K562 (cell line): ENCODE results near the gene RXFP1. TPM values are rescaled to one million over a fixed set of nuclear protein-coding genes. Genes with fewer than 3 reads are reported as not detected.

Source experiments
- ATAC-seq: fragments of 200-7000 bp; cut with Tn5 transposase; 3 replicates; pipeline ENCODE4 v1.9.1; 2020; ENCODE audit warnings: moderate library complexity
- BruUV-seq: library from RNA; stranded (reverse); fragments of 400-500 nt; replicated peaks from 2 replicates; lab custom pipeline; 2021; lab: Mats Ljungman, UMichigan
- CTCF ChIA-PET: fragments of 300-600 bp; formaldehyde crosslinking; extraction: SDS; loops from one replicate; lab custom pipeline; 2021; ENCODE audit warnings: low intra/inter-chr PET ratio; lab: Yijun Ruan, JAX
- POLR2A ChIA-PET: fragments of 300-600, 350-650 bp; sonication (Branson Sonifier 250); formaldehyde crosslinking; extraction: SDS; loops from one replicate; lab custom pipeline; 2021; ENCODE audit warnings: antibody characterized with exemption, inconsistent platforms; lab: Yijun Ruan, JAX
- DNase-seq, 4 experiments: peaks; one replicate each; pipeline versions ENCODE4 v3.0.0 to v3.0.0-alpha.2; 2011 to 2018; ENCODE audit warnings: low spot score in 3 of 4, mixed read lengths in 3 of 4; ENCODE audit errors: extremely low read depth in 1 of 4
- FAIRE-seq: peaks from 2 replicates; lab custom pipeline; 2011; peaks lifted over from hg19 to GRCh38; lab: Jason Lieb, UNC
- H2AFZ ChIP-seq: 2 replicates; pipeline ENCODE4 v1.6.0; 2011; ENCODE audit warnings: low read depth, low read length, control low read depth, inconsistent platforms
- H3K27ac ChIP-seq: fragments of 200-600 bp; 3 replicates; pipeline ENCODE4 v1.8.0; 2011; ENCODE audit warnings: low read depth, mild to moderate bottlenecking, control low read depth, inconsistent platforms, low read length, moderate library complexity, mixed read lengths; ENCODE audit errors: extremely low read depth
- H3K27me3 ChIP-seq, 2 experiments: fragments of 300-600 bp in 1 of 2; 2 replicates in 1 of 2; 3 replicates in 1 of 2; pipeline versions ENCODE4 v1.6.0 to v1.8.0; 2011; ENCODE audit warnings: inconsistent platforms in 2 of 2, low read length in 2 of 2, mild to moderate bottlenecking in 1 of 2, mixed read lengths in 1 of 2, moderate library complexity in 1 of 2; ENCODE audit not compliant: control insufficient read depth in 2 of 2, insufficient read depth in 2 of 2
- H3K36me3 ChIP-seq: fragments of 300-600 bp; 3 replicates; pipeline ENCODE4 v1.8.0; 2011; ENCODE audit warnings: mild to moderate bottlenecking, low read length, inconsistent platforms; ENCODE audit not compliant: control insufficient read depth, insufficient read depth
- H3K4me1 ChIP-seq, 2 experiments: fragments of 200-600 bp in 1 of 2; replicated peaks in 1 of 2; 2 replicates in 1 of 2; 3 replicates in 1 of 2; pipeline versions ENCODE4 v1.5.1 to v1.8.0; 2011; ENCODE audit warnings: inconsistent platforms in 2 of 2, low read length in 2 of 2, mild to moderate bottlenecking in 1 of 2, mixed read lengths in 1 of 2, moderate library complexity in 1 of 2; ENCODE audit not compliant: control insufficient read depth in 2 of 2, insufficient read depth in 2 of 2
- H3K4me2 ChIP-seq: 2 replicates; pipeline ENCODE4 v1.6.1; 2011; ENCODE audit warnings: low read length, control low read depth, inconsistent platforms, mixed read lengths; ENCODE audit not compliant: insufficient read depth
- H3K4me3 ChIP-seq: fragments of 200-600 bp; sonication (generic), shearing (Covaris generic); 2 replicates; pipeline ENCODE4 v1.5.1; 2016; ENCODE audit warnings: control low read depth, inconsistent platforms
- H3K79me2 ChIP-seq: fragments of 200-600 bp; 3 replicates; pipeline ENCODE4 v1.8.0; 2011; ENCODE audit warnings: low read length, inconsistent platforms; ENCODE audit not compliant: control insufficient read depth, insufficient read depth
- H3K9ac ChIP-seq, 2 experiments: 2 replicates each; pipeline versions ENCODE4 v1.6.0 to v1.6.1; 2011; ENCODE audit warnings: low read depth in 2 of 2, low read length in 2 of 2, control low read depth in 1 of 2, inconsistent platforms in 1 of 2, mild to moderate bottlenecking in 1 of 2, mixed read lengths in 1 of 2; ENCODE audit not compliant: insufficient read depth in 1 of 2
- H3K9me1 ChIP-seq: one replicate; pipeline ENCODE4 v1.6.0; 2011; ENCODE audit warnings: inconsistent platforms, mild to moderate bottlenecking, low read length, moderate library complexity; ENCODE audit not compliant: control insufficient read depth, insufficient read depth
- H3K9me3 ChIP-seq: replicated peaks from 2 replicates; pipeline ENCODE4 v1.5.1; 2011; ENCODE audit warnings: low read depth, low read length, inconsistent platforms; ENCODE audit not compliant: control insufficient read depth, insufficient read depth
- H4K20me1 ChIP-seq: replicated peaks from 2 replicates; pipeline ENCODE4 v1.6.1; 2011; ENCODE audit warnings: low read length, inconsistent platforms, mixed read lengths; ENCODE audit not compliant: control insufficient read depth, insufficient read depth
- CCAR2 ChIP-seq: fragments of 200-400 bp; formaldehyde crosslinking; IDR thresholded peaks from 2 replicates; pipeline ENCODE4 v1.6.1; 2017; ENCODE audit warnings: mild to moderate bottlenecking, low read depth, low read length
- GATA2 ChIP-seq: sonication (generic); formaldehyde crosslinking; IDR thresholded peaks from 2 replicates; pipeline ENCODE4 v1.4.0; 2020; ENCODE audit warnings: mild to moderate bottlenecking, missing genetic modification reagents
- KHSRP ChIP-seq: fragments of 450-650 bp; IDR thresholded peaks from 2 replicates; pipeline ENCODE4 v1.6.1; 2017
- PHF20 ChIP-seq: fragments of 450-650 bp; IDR thresholded peaks from 2 replicates; pipeline ENCODE4 v1.6.1; 2018; ENCODE audit not compliant: partially characterized antibody
- RUNX1 ChIP-seq: sonication (generic); IDR thresholded peaks from 2 replicates; pipeline ENCODE4 v1.6.1; 2016; ENCODE audit warnings: antibody characterized with exemption, low read depth
- SMC3 ChIP-seq: conservative IDR thresholded peaks from 2 replicates; pipeline ENCODE4 v1.6.1; 2011; ENCODE audit warnings: low read depth, low read length, improper control_type of control experiment; ENCODE audit not compliant: insufficient read depth
- ZNF589 ChIP-seq: fragments of 200-800 bp; sonication (Bioruptor generic); IDR thresholded peaks from 2 replicates; pipeline ENCODE4 v1.6.1; 2016; ENCODE audit warnings: low read depth, missing genetic modification characterization, missing compliant biosample characterization
- ZNF766 ChIP-seq: fragments of 200-800 bp; sonication (Bioruptor generic); conservative IDR thresholded peaks from 2 replicates; pipeline ENCODE4 v1.6.1; 2016; ENCODE audit warnings: missing genetic modification characterization, missing compliant biosample characterization
- ZZZ3 ChIP-seq: fragments of 450-650 bp; IDR thresholded peaks from 2 replicates; pipeline ENCODE4 v1.6.1; 2016; ENCODE audit warnings: antibody characterized with exemption, mild to moderate bottlenecking, moderate library complexity
- in situ Hi-C: fragments of 300-500 bp; cut with MboI; formaldehyde crosslinking; loops from 4 replicates; pipeline ENCODE4 v1.15.0; 2018; ENCODE audit warnings: inconsistent platforms, mixed read lengths
- intact Hi-C: fragments of 100-400 bp; cut with micrococcal nuclease; formaldehyde crosslinking; loops from 2 replicates; pipeline ENCODE4 v1.14.2; 2022
- polyA plus RNA-seq, 8 experiments: library from polyadenylated mRNA; depleted of rRNA in 4 of 8; stranded (reverse) in 5 of 8; unstranded in 3 of 8; fragments of >200 nt; fragmentation: Nextera tagmentation in 2 of 8; fragmentation: Illumina TruSeq in 1 of 8; extraction: Ambion mirVana in 2 of 8; extraction: Trizol in 1 of 8; gene quantifications; 2 replicates each; pipeline versions ENCODE4 v1.2.1 to v1.2.3, GENCODE V29; 2011 to 2014; ENCODE audit warnings: inconsistent platforms in 1 of 8, missing spikeins in 1 of 8
- total RNA-seq, 7 experiments: library from RNA; depleted of rRNA in 6 of 7; stranded (reverse); fragments of >200 nt in 6 of 7; fragmentation: Illumina TruSeq in 2 of 7; extraction: Trizol in 2 of 7; gene quantifications; 2 replicates each; pipeline versions ENCODE4 v1.2.1 to v1.2.3, GENCODE V29; 2011 to 2021; ENCODE audit warnings: low replicate concordance in 1 of 7
- TF ChIP-seq, protein P1 (sequence below): fragments of 450-650 bp; formaldehyde crosslinking; conservative IDR thresholded peaks from 2 replicates; pipeline ENCODE4 v1.4.0; 2022; ENCODE audit warnings: mild to moderate bottlenecking, missing genetic modification characterization
- TF ChIP-seq, protein P2 (sequence below), 3 experiments: fragments of 200-800 bp in 1 of 3; fragments of 250-450 bp in 1 of 3; fragments of 450-650 bp in 1 of 3; sonication (Bioruptor Pico) in 1 of 3; sonication (Bioruptor generic) in 1 of 3; formaldehyde crosslinking in 1 of 3; IDR thresholded peaks; 2 replicates each; pipeline versions ENCODE4 v1.6.1 to v1.8.0; 2016 to 2022; ENCODE audit warnings: mild to moderate bottlenecking in 2 of 3, missing genetic modification characterization in 2 of 3, missing compliant biosample characterization in 1 of 3, moderate library complexity in 1 of 3

Gene RXFP1
- total and polyA plus RNA-seq, 9 of the 15 experiments (the other 6 are each of a cell fraction or from before 2014, with no cell fraction given), result 0.03 to 0.06 (median 0.04) TPM; not detected in 6

DNA sequence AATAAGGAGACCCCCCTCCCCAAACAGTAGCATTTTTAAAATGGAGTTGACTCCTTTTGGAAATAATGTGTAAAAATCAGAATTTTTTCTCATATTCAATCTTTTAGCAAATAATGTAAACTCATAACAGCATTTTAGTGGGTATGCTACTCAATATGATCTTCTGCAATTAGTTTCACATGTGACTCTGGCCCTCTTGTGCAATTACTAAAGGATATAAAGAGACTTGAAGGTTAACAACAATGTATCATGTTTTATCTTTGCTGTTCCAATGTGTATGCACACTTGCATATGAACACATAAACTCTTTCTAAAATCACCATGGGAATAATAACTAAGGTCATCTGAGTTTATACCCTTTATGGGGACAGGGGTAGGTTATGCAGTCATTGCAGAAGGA is 39.9 kb upstream of the RXFP1 start:
- DNase-seq, result no peak
- H3K9me3 ChIP-seq, result no peaks in the 10 kb centered on the region
- in situ Hi-C loops, result no loop called here
- no peak for FAIRE-seq
- H3K4me1 ChIP-seq, result no peaks in the 10 kb centered on the region
- intact Hi-C loops, result no loop called here
- no peaks in the 10 kb centered on the region for H3K79me2 ChIP-seq
- H3K27me3 ChIP-seq, result no peaks in the 10 kb centered on the region
- no peaks in the 10 kb centered on the region for H4K20me1 ChIP-seq
- no peak overlapping the region for H3K27ac ChIP-seq
- ChIA-PET POLR2A (no interaction called here), CTCF (no interaction called here)
- no peak overlapping the region for H2AFZ ChIP-seq
- BruUV-seq, result no TSS peak
- no peak overlapping the region for H3K4me3 ChIP-seq
- no peaks in the 10 kb centered on the region for H3K9me1 ChIP-seq
- no peak for TF ChIP-seq ZNF589
- no peak for TF ChIP-seq ZZZ3
- TF ChIP-seq PHF20, result no peak
- no peak for TF ChIP-seq CCAR2
- TF ChIP-seq RUNX1, result no peak
- TF ChIP-seq SMC3, result no peak
- TF ChIP-seq, protein P1, sequence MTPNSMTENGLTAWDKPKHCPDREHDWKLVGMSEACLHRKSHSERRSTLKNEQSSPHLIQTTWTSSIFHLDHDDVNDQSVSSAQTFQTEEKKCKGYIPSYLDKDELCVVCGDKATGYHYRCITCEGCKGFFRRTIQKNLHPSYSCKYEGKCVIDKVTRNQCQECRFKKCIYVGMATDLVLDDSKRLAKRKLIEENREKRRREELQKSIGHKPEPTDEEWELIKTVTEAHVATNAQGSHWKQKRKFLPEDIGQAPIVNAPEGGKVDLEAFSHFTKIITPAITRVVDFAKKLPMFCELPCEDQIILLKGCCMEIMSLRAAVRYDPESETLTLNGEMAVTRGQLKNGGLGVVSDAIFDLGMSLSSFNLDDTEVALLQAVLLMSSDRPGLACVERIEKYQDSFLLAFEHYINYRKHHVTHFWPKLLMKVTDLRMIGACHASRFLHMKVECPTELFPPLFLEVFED, result no peak
- TF ChIP-seq, protein P2, sequence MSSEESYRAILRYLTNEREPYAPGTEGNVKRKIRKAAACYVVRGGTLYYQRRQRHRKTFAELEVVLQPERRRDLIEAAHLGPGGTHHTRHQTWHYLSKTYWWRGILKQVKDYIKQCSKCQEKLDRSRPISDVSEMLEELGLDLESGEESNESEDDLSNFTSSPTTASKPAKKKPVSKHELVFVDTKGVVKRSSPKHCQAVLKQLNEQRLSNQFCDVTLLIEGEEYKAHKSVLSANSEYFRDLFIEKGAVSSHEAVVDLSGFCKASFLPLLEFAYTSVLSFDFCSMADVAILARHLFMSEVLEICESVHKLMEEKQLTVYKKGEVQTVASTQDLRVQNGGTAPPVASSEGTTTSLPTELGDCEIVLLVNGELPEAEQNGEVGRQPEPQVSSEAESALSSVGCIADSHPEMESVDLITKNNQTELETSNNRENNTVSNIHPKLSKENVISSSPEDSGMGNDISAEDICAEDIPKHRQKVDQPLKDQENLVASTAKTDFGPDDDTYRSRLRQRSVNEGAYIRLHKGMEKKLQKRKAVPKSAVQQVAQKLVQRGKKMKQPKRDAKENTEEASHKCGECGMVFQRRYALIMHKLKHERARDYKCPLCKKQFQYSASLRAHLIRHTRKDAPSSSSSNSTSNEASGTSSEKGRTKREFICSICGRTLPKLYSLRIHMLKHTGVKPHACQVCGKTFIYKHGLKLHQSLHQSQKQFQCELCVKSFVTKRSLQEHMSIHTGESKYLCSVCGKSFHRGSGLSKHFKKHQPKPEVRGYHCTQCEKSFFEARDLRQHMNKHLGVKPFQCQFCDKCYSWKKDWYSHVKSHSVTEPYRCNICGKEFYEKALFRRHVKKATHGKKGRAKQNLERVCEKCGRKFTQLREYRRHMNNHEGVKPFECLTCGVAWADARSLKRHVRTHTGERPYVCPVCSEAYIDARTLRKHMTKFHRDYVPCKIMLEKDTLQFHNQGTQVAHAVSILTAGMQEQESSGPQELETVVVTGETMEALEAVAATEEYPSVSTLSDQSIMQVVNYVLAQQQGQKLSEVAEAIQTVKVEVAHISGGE (CRISPR knock-in tag; IDR thresholded peaks at IDR 0.05), result no peak
- no peak for TF ChIP-seq GATA2
- no peak for TF ChIP-seq ZNF766 (CRISPR knock-in tag)
- no peak for TF ChIP-seq KHSRP
- no peak for ATAC-seq
- H3K36me3 ChIP-seq, result no peaks in the 10 kb centered on the region
- H3K9ac ChIP-seq, result no peak overlapping the region
- no peak overlapping the region for H3K4me2 ChIP-seq
